AG09309 (cell line): ENCODE data around the gene SSBP4.
A peak's percentile ranks its signal among the peaks of the same experiment; 100 is the strongest.

Experiments used
- DNase-seq: peaks from one replicate; pipeline ENCODE4 v3.0.0-alpha.2; 2010; ENCODE audit warnings: low read depth
- H3K4me3 ChIP-seq: 2 replicates; pipeline ENCODE4 v1.5.1; 2011; ENCODE audit warnings: mild to moderate bottlenecking, low read depth, low read length, moderate library complexity; ENCODE audit not compliant: control insufficient read depth
- TF ChIP-seq, protein P1 (sequence below): IDR thresholded peaks from 2 replicates; pipeline ENCODE4 v1.5.1; 2011; ENCODE audit warnings: mild to moderate bottlenecking, low read depth, low read length, inconsistent platforms; ENCODE audit not compliant: insufficient read depth, control insufficient read depth; ENCODE audit errors: missing control alignments

Gene SSBP4

GRCh38 chr19:18469069-18469846 lies 50.1 kb downstream of the SSBP4 start:
- no peak overlapping the region for H3K4me3 ChIP-seq
- no peak for DNase-seq
- TF ChIP-seq, protein P1, sequence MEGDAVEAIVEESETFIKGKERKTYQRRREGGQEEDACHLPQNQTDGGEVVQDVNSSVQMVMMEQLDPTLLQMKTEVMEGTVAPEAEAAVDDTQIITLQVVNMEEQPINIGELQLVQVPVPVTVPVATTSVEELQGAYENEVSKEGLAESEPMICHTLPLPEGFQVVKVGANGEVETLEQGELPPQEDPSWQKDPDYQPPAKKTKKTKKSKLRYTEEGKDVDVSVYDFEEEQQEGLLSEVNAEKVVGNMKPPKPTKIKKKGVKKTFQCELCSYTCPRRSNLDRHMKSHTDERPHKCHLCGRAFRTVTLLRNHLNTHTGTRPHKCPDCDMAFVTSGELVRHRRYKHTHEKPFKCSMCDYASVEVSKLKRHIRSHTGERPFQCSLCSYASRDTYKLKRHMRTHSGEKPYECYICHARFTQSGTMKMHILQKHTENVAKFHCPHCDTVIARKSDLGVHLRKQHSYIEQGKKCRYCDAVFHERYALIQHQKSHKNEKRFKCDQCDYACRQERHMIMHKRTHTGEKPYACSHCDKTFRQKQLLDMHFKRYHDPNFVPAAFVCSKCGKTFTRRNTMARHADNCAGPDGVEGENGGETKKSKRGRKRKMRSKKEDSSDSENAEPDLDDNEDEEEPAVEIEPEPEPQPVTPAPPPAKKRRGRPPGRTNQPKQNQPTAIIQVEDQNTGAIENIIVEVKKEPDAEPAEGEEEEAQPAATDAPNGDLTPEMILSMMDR, result peak; percentile 86

GRCh38 chr19:18470787-18471186 lies 51.6 kb downstream of the SSBP4 start:
- no peak overlapping the region for H3K4me3 ChIP-seq
- DNase-seq, result no peak
- TF ChIP-seq, protein P1, result no peak

DNA sequence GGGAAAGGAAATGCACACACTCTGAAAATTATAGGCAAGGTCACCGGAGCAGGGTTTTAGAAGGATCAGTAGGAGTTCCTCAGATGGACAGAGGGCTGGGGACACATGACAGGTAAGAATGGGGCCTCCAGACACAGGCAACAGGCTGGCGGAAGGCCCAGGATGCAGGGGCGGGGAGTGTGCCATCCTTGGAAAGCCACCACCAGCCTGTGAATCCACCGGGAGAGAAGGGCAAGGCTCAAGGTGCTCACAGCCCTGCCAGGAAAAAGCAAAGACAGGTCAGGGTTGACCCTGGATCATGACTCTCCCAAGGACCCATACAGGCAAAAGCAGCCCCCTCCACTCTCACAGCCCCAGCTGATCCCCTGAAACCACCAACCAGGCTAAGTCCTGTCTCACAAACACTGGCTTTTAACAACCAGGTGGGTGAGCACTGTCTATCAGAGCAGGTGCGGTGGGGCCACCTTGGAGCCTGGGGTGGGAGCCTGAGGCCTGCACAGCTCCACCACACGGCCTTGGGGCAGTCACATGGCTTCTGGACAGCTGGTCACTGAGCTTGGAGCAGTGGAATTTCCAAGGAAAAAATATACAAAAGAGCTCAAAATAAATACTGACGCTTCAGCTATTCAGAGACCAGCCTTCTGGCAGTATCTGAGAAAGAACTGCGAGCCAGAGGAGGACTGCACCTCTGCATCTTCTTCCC lies 54.0 kb downstream of the SSBP4 start:
- H3K4me3 ChIP-seq, result no peak overlapping the region
- TF ChIP-seq, protein P1, result no peak
- no peak for DNase-seq

- TF ChIP-seq, protein P1, result no peak
- no peak for DNase-seq
- H3K4me3 ChIP-seq, result no peak overlapping the region
Observed at GRCh38 chr19:18473706-18474087, 54.5 kb downstream of the SSBP4 start.

DNA sequence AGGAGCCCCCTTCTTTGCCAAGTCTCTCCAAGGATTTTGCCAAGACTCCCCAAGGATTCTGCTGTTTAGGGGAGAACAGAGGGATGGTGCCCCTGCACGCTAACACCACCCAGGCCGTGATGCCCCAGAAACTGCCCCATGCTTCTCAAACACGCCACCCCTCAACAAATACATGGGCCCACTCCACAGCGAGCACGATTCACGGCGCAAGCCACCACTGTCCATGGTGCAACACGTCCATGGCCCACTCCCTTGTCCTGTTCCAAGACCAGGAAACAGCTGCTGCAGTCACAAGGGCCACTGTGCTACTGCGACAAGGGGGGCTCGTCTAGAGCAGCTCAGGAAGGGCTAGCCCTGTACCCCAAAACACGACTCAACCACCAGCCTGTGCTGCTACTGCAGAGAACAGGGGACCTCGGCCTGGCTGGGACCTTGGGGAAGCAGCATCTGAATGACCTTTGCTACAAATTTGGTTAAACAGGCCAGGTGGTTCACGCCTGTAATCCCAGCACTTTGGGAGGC lies 55.2 kb downstream of the SSBP4 start:
- TF ChIP-seq, protein P1, result no peak
- no peak for DNase-seq
- no peak overlapping the region for H3K4me3 ChIP-seq

DNA sequence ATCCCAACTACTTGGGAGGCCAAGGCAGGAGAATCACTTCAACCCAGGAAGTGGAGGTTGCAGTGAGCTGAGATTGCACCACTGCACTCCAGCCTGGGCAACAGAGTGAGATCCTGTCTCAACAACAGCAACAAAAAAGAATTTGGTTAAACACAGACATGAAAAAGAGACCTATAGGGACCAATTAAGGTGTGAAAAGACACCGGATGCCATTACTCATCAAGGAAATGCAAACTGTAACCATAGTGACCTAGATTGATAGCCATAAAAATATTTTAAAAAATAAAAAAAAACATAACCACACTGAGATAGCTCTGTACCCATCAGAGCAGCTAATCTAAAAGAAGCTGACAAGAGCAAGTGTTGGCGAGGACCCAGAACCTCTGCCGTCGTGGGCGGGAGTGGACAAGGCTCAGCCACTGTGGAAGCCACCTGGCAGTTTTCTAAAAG lies 55.8 kb downstream of the SSBP4 start:
- TF ChIP-seq, protein P1, result no peak
- H3K4me3 ChIP-seq, result no peak overlapping the region
- DNase-seq, result no peak
